Liver (tissue), 3 donors: ENCODE data around the gene FAM83B.

ENCODE experiments used
- ATF3 ChIP-seq: IDR thresholded peaks from 2 replicates; pipeline ENCODE4 v1.6.1; 2016; ENCODE audit warnings: antibody characterized with exemption
- CTCF ChIP-seq: fragments of 150-350 bp; IDR thresholded peaks from 2 replicates; pipeline ENCODE4 v1.5.1; 2017; ENCODE audit warnings: improper control_type of control experiment, low read depth, low read length; ENCODE audit not compliant: missing input control
- YY1 ChIP-seq: IDR thresholded peaks from 2 replicates; pipeline ENCODE4 v1.6.1; 2016; ENCODE audit warnings: antibody characterized with exemption, mild to moderate bottlenecking
- donor health status: healthy.
- donor health status: healthy.

GRCh38 chr6:54856129-54856528 is 9.6 kb downstream of the FAM83B start:
- TF ChIP-seq CTCF = no peak
- no peak for TF ChIP-seq YY1
- no peak for TF ChIP-seq ATF3
